Vagina (tissue), 2 donors: Measurements from ENCODE around the gene UACA.

ENCODE experiments used
- POLR2A ChIP-seq, 2 donors: fragments of 450-650 bp; IDR thresholded peaks; one replicate each; pipeline ENCODE4 v1.6.1; 2017; ENCODE audit warnings: antibody characterized with exemption in 2 of 2, mild to moderate bottlenecking in 2 of 2, moderate library complexity in 2 of 2
- POLR2AphosphoS5 ChIP-seq, 2 donors: sonication (generic); formaldehyde crosslinking; IDR thresholded peaks; one replicate each; pipeline ENCODE4 v1.9.0; 2017; ENCODE audit warnings: antibody characterized with exemption in 2 of 2, mild to moderate bottlenecking in 2 of 2, low read depth in 1 of 2; ENCODE audit not compliant: insufficient read depth in 1 of 2
- TF ChIP-seq, protein P1 (sequence below), 3 experiments: fragments of 450-650 bp in 2 of 3; fragments of 200-600 bp in 1 of 3; sonication (generic) in 1 of 3; IDR thresholded peaks; one replicate each; pipeline ENCODE4 v1.5.1; 2017 to 2019; ENCODE audit warnings: antibody characterized with exemption in 3 of 3, mild to moderate bottlenecking in 2 of 3, moderate library complexity in 2 of 3

DNA sequence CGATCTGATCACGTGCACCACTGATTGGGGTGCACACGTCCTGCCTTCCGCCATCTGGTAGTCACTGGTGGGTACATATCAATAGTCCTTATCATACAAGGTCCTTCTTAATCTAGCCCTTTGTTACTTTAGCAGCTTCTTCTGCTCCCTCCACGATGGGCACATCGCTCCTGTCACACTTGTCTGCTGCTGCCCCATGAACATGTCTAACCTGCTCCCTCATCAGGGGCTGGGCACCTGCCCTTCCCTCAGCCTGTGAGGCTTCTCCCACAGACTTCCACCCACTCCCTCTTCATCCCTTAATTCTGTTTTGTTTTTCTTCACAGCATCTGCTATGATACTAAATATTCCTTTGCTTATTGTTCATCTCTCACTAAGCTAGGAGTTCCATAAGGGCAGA, 82.5 kb downstream of the UACA start:
- TF ChIP-seq POLR2AphosphoS5 (IDR thresholded peaks at IDR 0.05; ENCODE audit: insufficient read depth in 1 of 2, low read depth in 1 of 2) (no peak), POLR2A (IDR thresholded peaks at IDR 0.05) (no peak)
- TF ChIP-seq, protein P1, sequence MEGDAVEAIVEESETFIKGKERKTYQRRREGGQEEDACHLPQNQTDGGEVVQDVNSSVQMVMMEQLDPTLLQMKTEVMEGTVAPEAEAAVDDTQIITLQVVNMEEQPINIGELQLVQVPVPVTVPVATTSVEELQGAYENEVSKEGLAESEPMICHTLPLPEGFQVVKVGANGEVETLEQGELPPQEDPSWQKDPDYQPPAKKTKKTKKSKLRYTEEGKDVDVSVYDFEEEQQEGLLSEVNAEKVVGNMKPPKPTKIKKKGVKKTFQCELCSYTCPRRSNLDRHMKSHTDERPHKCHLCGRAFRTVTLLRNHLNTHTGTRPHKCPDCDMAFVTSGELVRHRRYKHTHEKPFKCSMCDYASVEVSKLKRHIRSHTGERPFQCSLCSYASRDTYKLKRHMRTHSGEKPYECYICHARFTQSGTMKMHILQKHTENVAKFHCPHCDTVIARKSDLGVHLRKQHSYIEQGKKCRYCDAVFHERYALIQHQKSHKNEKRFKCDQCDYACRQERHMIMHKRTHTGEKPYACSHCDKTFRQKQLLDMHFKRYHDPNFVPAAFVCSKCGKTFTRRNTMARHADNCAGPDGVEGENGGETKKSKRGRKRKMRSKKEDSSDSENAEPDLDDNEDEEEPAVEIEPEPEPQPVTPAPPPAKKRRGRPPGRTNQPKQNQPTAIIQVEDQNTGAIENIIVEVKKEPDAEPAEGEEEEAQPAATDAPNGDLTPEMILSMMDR (IDR thresholded peaks at IDR 0.05) = no peak
